GM19240 (cell line): ENCODE data around the gene RSKR.
A peak's percentile ranks its signal among the peaks of the same experiment; 100 is the strongest.
"Not testable (repeated sequence)": the region's sequence is repeated elsewhere in the genome, so short reads cannot be mapped to it uniquely, and the experiment has no call there.

Experiments used
- DNase-seq: peaks from one replicate; pipeline ENCODE4 v3.0.0; 2011; ENCODE audit warnings: low spot score; ENCODE audit not compliant: insufficient read length

Gene RSKR

DNA sequence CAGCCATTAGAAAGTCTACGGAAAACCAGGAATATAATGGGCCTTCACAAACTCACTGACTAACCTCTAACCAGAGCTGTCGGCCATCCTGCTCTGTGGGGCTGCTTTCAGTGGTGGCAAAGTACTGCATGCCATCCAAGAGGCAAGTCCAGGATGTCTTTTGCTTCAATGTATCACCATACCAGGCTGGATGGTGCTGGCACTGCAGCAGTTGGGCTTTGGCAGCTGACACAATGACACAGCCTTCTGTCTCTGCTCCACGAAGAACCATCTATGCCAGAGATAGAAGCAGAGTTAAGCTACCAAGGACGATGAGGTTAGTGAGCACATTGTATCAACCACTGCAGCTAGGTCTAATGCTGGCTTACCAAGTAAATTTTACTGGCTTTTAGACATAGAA lies 9.7 kb upstream of the RSKR start:
- DNase-seq = no peak

DNA sequence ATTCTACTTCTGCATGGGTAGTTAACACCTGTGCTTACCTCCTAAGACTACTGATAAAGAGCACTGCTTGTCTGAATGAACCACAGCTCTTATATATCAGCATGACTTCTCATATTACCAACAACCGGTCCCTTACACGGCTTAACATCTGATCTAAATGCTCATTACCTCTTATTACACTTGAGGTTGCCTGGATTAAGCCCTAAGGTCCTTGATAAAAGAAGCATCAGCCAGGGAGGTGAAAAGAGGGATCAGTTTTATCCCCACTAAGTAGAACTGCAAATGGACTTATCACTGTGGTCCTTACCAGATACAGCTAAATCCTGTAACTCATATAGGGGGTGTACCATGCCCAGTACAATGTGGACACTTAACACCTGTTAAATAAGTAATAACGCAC lies 8.2 kb upstream of the RSKR start:
- DNase-seq = no peak

DNA sequence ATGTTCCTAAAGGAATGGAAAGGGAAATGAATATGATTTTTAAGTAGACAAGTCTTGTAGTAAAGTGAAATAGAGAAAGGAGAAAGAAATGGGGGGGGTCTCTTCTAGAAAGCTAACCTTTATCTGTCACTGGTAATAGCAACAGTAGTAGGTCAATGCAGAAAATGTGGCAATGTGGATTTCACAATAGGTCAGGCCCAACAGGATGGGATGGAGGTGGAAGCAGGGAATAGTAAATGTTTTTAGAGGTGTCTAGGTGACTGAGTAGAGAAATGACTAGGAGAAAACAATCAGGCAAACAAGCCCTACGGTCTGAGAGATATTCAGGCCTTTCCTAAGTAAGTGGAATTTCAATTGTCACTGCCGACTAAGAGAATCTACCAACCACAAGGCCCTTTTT lies 6.0 kb upstream of the RSKR start:
- no peak for DNase-seq

DNA sequence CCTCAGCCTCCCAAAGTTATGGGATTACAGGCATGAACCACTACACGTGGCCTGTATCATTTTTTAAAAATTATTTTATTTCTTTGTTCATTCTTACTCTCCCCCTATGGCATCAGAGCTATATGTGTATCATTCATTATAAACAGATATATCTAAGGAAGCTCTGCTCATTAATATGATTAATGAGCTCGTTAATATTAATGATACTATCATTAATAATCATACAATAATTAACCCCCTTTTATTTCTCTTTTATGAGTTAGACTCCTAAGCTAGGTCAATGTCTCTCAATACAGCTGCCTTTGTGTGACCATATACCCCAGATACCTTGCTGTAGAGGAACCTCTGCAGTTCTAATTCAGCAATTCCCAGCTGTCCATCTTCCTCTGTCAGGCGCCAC lies 4.5 kb upstream of the RSKR start:
- no peak for DNase-seq

DNA sequence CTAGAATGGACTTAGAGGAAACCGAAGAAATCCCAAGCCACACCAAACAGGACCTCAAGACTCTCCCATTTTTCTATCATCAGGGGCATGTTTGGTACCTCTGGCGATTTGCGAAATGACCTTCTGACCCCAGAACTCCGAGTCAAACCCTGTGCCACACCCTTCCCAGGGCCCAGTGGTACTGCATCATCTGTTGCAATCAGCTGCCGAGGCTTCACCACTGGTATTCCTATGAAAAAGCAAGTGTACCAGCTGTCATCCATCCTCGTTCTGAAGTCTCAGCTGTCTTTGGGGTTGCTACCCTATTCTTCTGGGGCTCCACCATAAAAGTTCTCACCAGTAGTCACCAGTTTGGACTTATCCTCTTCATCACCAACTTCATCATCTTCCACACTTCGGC lies 2.3 kb upstream of the RSKR start:
- no peak for DNase-seq

DNA sequence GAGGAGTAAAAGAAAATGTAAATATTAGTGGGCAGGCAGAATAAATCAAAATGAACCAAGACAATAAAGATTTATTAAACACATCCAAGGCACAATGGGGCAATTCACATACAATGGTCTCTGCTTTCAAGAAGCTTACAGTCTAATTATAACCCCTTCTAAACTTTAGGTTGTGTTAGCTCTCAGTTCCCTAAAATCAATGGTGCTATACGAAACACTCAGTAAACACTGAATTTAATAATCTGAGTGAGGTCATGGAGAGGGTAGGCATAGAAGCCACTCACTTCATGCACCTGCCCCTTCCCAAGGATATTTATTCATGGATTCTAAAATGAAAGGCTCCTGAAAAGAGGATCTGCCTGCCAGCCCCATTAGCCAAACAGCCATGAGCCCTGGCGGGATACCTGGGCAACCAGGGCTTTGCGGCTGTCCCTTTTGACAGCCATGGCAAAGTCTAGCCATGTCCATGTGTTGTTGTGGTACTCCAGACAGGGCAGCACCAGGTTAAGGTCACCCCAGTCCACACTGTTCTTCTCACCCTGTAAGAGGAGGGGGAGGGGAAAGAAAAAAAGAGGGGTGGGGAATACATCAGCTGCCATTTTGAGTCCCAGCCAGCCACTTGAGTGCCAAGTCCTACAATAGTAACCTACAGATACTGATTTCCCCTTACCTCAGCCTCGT lies 1.4 kb upstream of the RSKR start:
- DNase-seq = no peak

GRCh38 chr17:28612936-28613872 lies 781 bp downstream of the RSKR start:
- peak; percentile 27 for DNase-seq

- no peak for DNase-seq
Observed at GRCh38 chr17:28612531-28612930, 1.5 kb downstream of the RSKR start.

DNA sequence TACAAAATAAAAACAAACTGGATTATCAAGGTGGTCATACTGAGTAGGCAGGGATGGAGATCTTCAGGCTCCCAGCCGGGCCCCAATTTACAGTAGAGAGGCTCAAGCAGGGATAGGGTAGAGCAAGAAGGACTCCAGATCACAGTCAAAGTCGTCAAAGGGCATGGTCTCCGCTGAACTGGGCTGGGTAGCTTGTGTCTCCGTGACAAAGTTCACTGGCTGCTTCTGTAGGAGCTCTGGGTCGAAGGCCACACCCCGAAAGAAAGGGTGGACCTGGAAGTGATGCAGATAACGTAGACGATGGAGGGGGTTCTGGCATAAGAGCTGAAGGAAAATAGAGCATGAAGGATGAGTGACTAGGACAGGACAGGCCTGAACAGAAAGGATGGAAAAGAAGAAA lies 3.6 kb downstream of the RSKR start:
- no peak for DNase-seq

- not testable (repeated sequence) for DNase-seq
Observed at GRCh38 chr17:28604031-28604430, 10.0 kb downstream of the RSKR start.

DNA sequence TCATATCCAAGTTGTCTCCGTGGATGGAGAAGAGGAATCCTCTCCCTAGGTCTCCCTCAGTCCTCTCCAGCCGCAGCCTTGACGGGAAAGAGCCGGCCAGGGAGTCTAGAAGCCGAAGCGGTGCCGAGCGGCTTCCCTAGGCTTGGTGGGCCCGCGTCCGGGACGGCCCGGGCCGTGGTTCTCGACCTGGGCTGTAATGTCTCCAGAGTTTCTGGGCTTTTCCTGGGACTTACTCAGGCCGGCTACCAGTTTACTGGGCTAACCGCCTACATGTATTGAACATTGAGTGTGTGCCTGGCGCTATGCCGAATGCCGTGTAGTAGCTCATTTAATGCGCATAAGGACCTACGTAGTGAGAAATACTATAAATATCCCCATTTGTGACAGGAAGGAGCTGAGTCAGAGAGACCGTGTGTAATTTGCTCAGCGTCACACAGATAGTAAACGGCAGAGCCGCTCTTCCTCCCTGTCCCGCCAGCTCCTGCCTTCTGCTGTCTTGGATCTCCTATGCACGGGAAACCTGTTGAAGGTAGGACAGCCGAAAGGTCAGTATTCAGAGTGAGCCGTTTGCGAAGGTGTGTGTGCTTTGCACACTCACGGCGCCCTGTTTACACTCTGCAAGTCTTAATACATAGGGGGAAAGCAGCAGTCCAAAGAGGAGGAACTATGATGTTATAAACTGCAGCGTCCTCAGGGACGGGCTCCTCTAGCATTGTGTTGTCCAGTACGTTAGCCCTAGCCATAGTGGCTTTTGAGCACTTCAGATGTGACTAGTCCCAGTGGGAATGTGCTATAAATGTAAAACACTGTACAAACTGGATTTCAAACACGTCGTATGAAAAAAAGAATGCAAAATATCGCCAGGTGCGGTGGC lies 14.4 kb downstream of the RSKR start:
- peak; percentile 59 for DNase-seq

- DNase-seq = peak; percentile 97
Observed at GRCh38 chr17:28598799-28599310, 15.1 kb downstream of the RSKR start, which contains the start of gene SPAG5. Gene SPAG5, minus strand, starts transcription at chr17:28599025. Its CDS starts 79 bp downstream, at chr17:28598946.

DNA sequence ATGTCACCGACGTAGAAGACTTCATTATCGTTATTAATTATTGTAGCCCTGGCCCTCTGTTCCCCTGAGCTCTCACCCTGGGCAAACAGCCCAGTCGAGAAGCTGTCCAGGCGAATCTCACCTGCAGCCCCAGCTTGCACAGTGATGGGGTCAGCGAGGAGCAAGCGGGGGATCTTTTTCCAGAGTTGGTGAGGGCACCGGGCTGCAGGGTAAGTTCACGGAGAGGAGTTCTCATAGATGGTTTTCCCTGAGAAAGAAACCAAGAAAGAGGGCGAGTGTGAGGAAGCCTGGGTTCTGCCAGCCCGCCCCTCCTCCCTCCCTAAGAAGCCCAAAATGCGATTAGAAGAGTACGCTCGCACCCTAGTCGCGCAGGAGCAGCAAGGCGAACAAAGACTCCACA lies 15.6 kb downstream of the RSKR start:
- DNase-seq = no peak

- DNase-seq = no peak
Observed at GRCh38 chr17:28597606-28598383, 16.2 kb downstream of the RSKR start.

DNA sequence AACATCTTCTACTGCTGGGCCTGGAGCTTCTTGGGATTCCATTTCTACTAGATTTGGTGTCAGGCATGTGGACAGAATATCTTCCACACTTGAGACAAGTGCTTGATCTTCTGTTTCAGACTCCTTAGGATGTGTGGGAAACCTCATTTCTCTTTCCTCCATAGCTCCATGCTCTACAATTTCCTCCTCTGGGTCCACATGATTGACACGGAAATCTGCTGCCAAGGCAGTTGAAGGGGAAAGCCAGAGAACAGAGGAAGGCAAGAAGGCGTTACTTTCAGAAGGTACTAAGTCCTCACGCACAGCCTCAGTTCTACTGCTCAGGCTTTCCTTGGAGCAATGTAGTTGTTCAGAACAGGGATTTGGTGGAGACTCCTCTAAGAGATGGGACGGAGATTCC lies 21.7 kb downstream of the RSKR start:
- no peak for DNase-seq

DNA sequence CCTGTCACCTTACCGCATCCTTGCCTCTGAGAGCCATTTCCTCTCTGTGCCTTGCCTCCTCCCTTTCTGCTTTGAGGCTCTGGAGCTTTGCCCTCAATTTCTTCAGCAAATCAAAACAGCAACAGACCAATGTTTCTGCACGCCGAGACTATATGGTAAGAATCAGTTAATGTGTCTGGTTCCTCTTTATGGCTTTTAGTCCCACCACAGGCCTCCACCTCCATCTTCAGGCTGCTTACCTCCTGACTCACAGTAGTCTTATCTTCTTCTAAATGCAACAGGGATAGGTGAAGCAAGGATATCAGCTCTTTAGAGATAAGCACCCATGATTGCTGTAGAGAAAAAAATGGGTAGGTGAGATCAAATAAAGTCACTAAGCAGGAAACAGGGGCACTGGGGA lies 28.1 kb downstream of the RSKR start:
- no peak for DNase-seq

DNA sequence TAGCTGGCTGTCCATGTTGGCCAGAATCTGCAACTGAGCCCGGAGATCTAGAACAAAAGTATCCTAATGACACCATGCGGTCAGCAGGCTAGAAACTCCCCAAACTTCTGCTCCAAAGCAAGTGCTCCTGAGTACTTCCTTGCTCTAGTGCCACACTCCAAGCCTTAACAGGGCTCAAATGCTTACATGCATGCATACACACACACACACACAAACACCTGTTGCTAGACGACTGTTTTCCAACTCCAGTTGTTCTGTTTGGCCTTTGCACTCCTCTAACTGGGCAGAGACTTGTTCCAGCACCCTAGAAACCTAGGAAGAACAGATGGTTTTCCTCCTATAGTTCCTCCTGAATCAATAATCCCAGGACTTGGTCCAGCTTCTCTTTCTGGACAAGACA lies 29.6 kb downstream of the RSKR start:
- DNase-seq = no peak

DNA sequence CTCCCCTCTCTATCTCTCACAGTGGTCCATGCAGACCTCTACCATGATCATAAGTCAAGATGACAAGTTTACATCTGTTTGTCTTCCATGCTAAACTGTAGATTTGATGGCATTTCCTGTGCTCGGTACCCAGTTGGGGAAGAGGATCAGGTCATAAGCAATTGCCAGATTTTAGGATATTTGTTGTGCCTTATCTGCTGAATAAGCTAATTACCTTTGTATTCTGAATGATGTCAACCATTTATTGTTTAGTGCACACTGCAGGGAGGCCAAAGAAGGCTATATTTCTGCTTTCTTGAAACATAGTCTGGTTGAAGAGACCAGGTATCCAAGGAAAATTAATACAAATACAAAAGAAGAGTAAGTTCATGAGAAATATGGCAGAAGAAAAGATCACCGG lies 31.5 kb downstream of the RSKR start:
- DNase-seq = no peak

GRCh38 chr17:28580959-28581358 lies 33.0 kb downstream of the RSKR start:
- DNase-seq = no peak

- DNase-seq = no peak
Observed at GRCh38 chr17:28579526-28579925, 34.5 kb downstream of the RSKR start.
